GM23248 (cell line): ENCODE results near the gene NDC1. TPM values are rescaled to one million over a fixed set of nuclear protein-coding genes. Genes with fewer than 3 reads are reported as not detected.

ENCODE experiments used
- DNase-seq: peaks from one replicate; pipeline ENCODE4 v3.0.0-alpha.2; 2015
- H2AFZ ChIP-seq: fragments of 200-600 bp; sonication (generic); 2 replicates; pipeline ENCODE4 v1.6.1; 2016; ENCODE audit warnings: antibody characterized with exemption
- H3F3A ChIP-seq: fragments of 200-600 bp; sonication (generic); 2 replicates; pipeline ENCODE4 v1.6.1; 2016; ENCODE audit warnings: mild to moderate bottlenecking, antibody characterized with exemption, mixed run types; ENCODE audit not compliant: insufficient read depth
- H3K27ac ChIP-seq: fragments of 200-600 bp; sonication (generic); 2 replicates; pipeline ENCODE4 v1.5.1; 2016; ENCODE audit warnings: mild to moderate bottlenecking
- H3K27me3 ChIP-seq: fragments of 200-600 bp; sonication (generic); replicated peaks from 2 replicates; pipeline ENCODE4 v1.6.1; 2016; ENCODE audit warnings: mild to moderate bottlenecking; ENCODE audit not compliant: insufficient read depth
- H3K36me3 ChIP-seq: fragments of 200-600 bp; sonication (generic); 2 replicates; pipeline ENCODE4 v1.6.1; 2016; ENCODE audit warnings: low read depth, mild to moderate bottlenecking
- H3K4me1 ChIP-seq: fragments of 200-600 bp; sonication (generic); 2 replicates; pipeline ENCODE4 v1.6.1; 2016; ENCODE audit warnings: mild to moderate bottlenecking; ENCODE audit not compliant: insufficient read depth
- H3K4me2 ChIP-seq: fragments of 200-600 bp; sonication (generic); one replicate; pipeline ENCODE4 v1.6.1; 2016; ENCODE audit warnings: mild to moderate bottlenecking; ENCODE audit not compliant: unreplicated experiment
- H3K4me3 ChIP-seq: fragments of 200-600 bp; sonication (generic); 2 replicates; pipeline ENCODE4 v1.5.1; 2016; ENCODE audit warnings: mild to moderate bottlenecking
- H3K79me2 ChIP-seq: fragments of 200-600 bp; sonication (generic); 2 replicates; pipeline ENCODE4 v1.6.1; 2016; ENCODE audit warnings: mild to moderate bottlenecking; ENCODE audit not compliant: insufficient read depth
- H3K9ac ChIP-seq: fragments of 200-600 bp; sonication (generic); 2 replicates; pipeline ENCODE4 v1.6.1; 2016; ENCODE audit warnings: mild to moderate bottlenecking
- H3K9me2 ChIP-seq: fragments of 200-600 bp; sonication (generic); 2 replicates; pipeline ENCODE4 v1.6.1; 2016; ENCODE audit warnings: mixed run types, mild to moderate bottlenecking, moderate library complexity; ENCODE audit not compliant: insufficient read depth
- H3K9me3 ChIP-seq: fragments of 200-600 bp; sonication (generic); one replicate; pipeline ENCODE4 v1.6.1; 2017; ENCODE audit warnings: low read depth
- H4K20me1 ChIP-seq: fragments of 200-600 bp; sonication (generic); 2 replicates; pipeline ENCODE4 v1.6.0; 2016; ENCODE audit not compliant: insufficient read depth
- EZH2 ChIP-seq: fragments of 200-600 bp; sonication (generic); IDR thresholded peaks from 2 replicates; pipeline ENCODE4 v1.6.1; 2018; ENCODE audit warnings: antibody characterized with exemption, mild to moderate bottlenecking; ENCODE audit not compliant: insufficient read depth, poor library complexity, severe bottlenecking
- EZH2phosphoT487 ChIP-seq: fragments of 200-600 bp; sonication (generic); IDR thresholded peaks from 2 replicates; pipeline ENCODE4 v1.6.1; 2018; ENCODE audit warnings: antibody characterized with exemption, moderate library complexity, mild to moderate bottlenecking, low read depth; ENCODE audit not compliant: insufficient read depth
- WGBS, 2 experiments: methylation state at CpG; one replicate each; pipeline ENCODE4 v1.1.6; 2015 to 2017; ENCODE audit warnings: low lambda C conversion rate in 2 of 2, low coverage in 1 of 2; ENCODE audit errors: missing lambda C conversion rate in 2 of 2; 5-methylcytosine and 5-hydroxymethylcytosine counted together
- in situ Hi-C: fragments of 300-500 bp; cut with MboI; formaldehyde crosslinking; loops from 2 replicates; pipeline ENCODE4 v1.15.0; 2020
- polyA plus RNA-seq: library from polyadenylated mRNA; unstranded; fragments of >200 nt; fragmentation: Nextera tagmentation; extraction: Ambion mirVana; gene quantifications from 2 replicates; pipeline ENCODE4 v1.2.1, GENCODE V29; 2016
- small RNA-seq: library from RNA; depleted of rRNA; stranded (forward); fragments of <200 nt; gene quantifications from one replicate; pipeline ENCODE3, GENCODE V24; 2014; ENCODE audit warnings: low read depth, low replicate concordance
- total RNA-seq: library from RNA; depleted of rRNA; stranded (reverse); fragments of >200 nt; shearing (Covaris generic); gene quantifications from 2 replicates; pipeline ENCODE4 v1.2.3, GENCODE V29; 2014; rRNA removed

NDC1 gene
- total and polyA plus RNA-seq, 2 experiments from 2014 or later = 8.2 to 23.0 TPM

- in situ Hi-C loops = no loop called here
- no peaks in the 10 kb centered on the region for H4K20me1 ChIP-seq
- no peaks in the 10 kb centered on the region for H3K36me3 ChIP-seq
- WGBS, 2 experiments = 68% methylated on average over 6 of the region's 6 CpGs
- no peaks in the 10 kb centered on the region for H3K4me1 ChIP-seq
- no peak overlapping the region for H3K4me3 ChIP-seq
- H3K9me2 ChIP-seq = no peaks in the 10 kb centered on the region
- no peaks in the 10 kb centered on the region for H3K79me2 ChIP-seq
- H3K9me3 ChIP-seq = no peaks in the 10 kb centered on the region
- H3K4me2 ChIP-seq = no peak overlapping the region
- no peak overlapping the region for H3K27ac ChIP-seq
- no peaks in the 10 kb centered on the region for H3F3A ChIP-seq
- H3K9ac ChIP-seq = no peak overlapping the region
- no peak for DNase-seq
- no peaks in the 10 kb centered on the region for H3K27me3 ChIP-seq
- TF ChIP-seq EZH2 = no peak
- no peak for TF ChIP-seq EZH2phosphoT487
- no peak overlapping the region for H2AFZ ChIP-seq
Observed at GRCh38 chr1:53717025-53717804, 120.9 kb downstream of the NDC1 start.

DNA sequence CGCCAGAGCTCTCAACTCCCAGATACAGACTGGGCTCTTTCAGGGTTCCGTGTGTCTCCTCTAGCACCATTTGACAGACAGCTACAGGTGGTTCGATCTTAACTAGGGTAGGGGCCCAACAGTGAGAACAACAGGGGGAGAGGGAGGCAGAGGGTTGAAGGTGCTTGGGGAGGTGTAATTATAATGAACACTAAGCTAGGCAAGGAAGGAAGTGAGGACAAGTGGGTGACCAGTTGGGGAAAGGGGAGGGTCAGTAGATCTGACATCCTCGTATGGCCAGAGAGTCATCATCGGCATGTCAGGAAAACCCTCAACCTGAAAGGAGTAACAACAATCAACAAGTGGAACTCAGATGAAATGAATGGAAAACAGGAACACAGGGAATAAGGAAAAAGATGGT is 121.9 kb downstream of the NDC1 start:
- Histone ChIP-seq H3K36me3 (no peaks in the 10 kb centered on the region), H3K79me2 (no peaks in the 10 kb centered on the region), H3K9me3 (no peaks in the 10 kb centered on the region), H3K4me2 (no peak overlapping the region), H3K9ac (no peak overlapping the region), H3K4me1 (no peaks in the 10 kb centered on the region), H3K9me2 (no peaks in the 10 kb centered on the region), H3K4me3 (no peak overlapping the region), H3K27me3 (no peaks in the 10 kb centered on the region), H2AFZ (no peak overlapping the region), H3F3A (no peaks in the 10 kb centered on the region), H3K27ac (no peak overlapping the region), H4K20me1 (no peaks in the 10 kb centered on the region)
- no peak for DNase-seq
- WGBS, 2 experiments = 82 to 87% methylated on average over 5 of the region's 5 CpGs
- in situ Hi-C loops = no loop called here
- TF ChIP-seq EZH2 = no peak
- TF ChIP-seq EZH2phosphoT487 = no peak

DNA sequence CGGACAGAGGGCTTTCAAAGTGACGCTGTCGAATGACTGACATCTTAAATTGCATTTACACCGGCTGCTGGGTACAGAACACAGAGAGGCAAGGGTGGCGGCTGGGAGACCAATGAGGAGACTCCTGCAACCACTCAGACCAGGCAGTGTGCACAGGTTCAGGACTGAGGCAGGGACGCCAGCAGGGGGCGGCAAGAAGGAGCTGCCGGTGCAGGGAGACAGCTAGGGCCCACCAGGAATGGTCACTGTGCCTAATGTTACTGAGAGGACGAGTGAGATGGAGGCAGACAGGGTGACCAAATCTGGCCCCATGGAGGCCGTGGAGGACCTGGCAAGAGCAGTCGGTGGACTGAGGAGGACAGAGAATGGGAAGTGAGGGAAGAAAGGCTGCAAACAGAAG is 122.6 kb downstream of the NDC1 start:
- Histone ChIP-seq H3K27me3 (no peaks in the 10 kb centered on the region), H3K4me1 (no peaks in the 10 kb centered on the region), H3K9me2 (no peaks in the 10 kb centered on the region), H3K79me2 (no peaks in the 10 kb centered on the region), H3F3A (no peaks in the 10 kb centered on the region), H2AFZ (no peak overlapping the region), H3K36me3 (no peaks in the 10 kb centered on the region), H3K9me3 (no peaks in the 10 kb centered on the region), H3K27ac (no peak overlapping the region), H3K9ac (no peak overlapping the region), H3K4me2 (no peak overlapping the region), H3K4me3 (no peak overlapping the region), H4K20me1 (no peaks in the 10 kb centered on the region)
- 68 to 72% methylated on average over 11 of the region's 11 CpGs for WGBS, 2 experiments
- in situ Hi-C loops = no loop called here
- no peak for TF ChIP-seq EZH2
- peak; percentile 37 for DNase-seq

Small RNA genes lying within 50 kb of the gene (small RNA-seq; reads per million reads assigned to genes)
- gene AL049745.1 (not detected), gene RF00418 (not detected)

Other genes with a start within 250 kb of the NDC1 start
- 0.22 and 1.0 TPM in 2 replicates for gene GLIS1, start 99.1 kb downstream of the NDC1 start, total RNA-seq
- 0.25 and 0.61 TPM in 2 replicates for gene GLIS1, start 99.1 kb downstream of the NDC1 start, polyA plus RNA-seq
- 19.9 and 21.0 TPM in 2 replicates for gene YIPF1, start 51.5 kb upstream of the NDC1 start, total RNA-seq
- gene YIPF1, start 51.5 kb upstream of the NDC1 start, polyA plus RNA-seq = 23.4 and 24.4 TPM in 2 replicates
- gene DIO1, start 55.9 kb upstream of the NDC1 start, total RNA-seq = not detected in 2 replicates
- not detected in 2 replicates for gene DIO1, start 55.9 kb upstream of the NDC1 start, polyA plus RNA-seq
- gene IFT25, start 107.4 kb upstream of the NDC1 start, total RNA-seq = 5.3 and 18.4 TPM in 2 replicates
- gene IFT25, start 107.4 kb upstream of the NDC1 start, polyA plus RNA-seq = 62.5 and 65.2 TPM in 2 replicates
- gene LRRC42, start 108.1 kb upstream of the NDC1 start, total RNA-seq = 41.8 and 42.0 TPM in 2 replicates
- gene LRRC42, start 108.1 kb upstream of the NDC1 start, polyA plus RNA-seq = 44.6 and 46.9 TPM in 2 replicates
- not detected in 2 replicates for gene LDLRAD1, start 179.9 kb upstream of the NDC1 start, total RNA-seq
- not detected in 2 replicates for gene LDLRAD1, start 179.9 kb upstream of the NDC1 start, polyA plus RNA-seq
- 425 and 470 TPM in 2 replicates for gene TMEM59, start 214.9 kb upstream of the NDC1 start, total RNA-seq
- 774 and 806 TPM in 2 replicates for gene TMEM59, start 214.9 kb upstream of the NDC1 start, polyA plus RNA-seq
- 1.7 and 3.2 TPM in 2 replicates for gene TCEANC2, start 215.3 kb upstream of the NDC1 start, total RNA-seq
- gene TCEANC2, start 215.3 kb upstream of the NDC1 start, polyA plus RNA-seq = 4.6 and 5.9 TPM in 2 replicates